ENCODE data around the gene LEF1. TPM values are rescaled to one million over a fixed set of nuclear protein-coding genes. Genes with fewer than 3 reads are reported as not detected.

The LEF1 gene
- total and polyA plus RNA-seq, 8 donors, result 0.81 to 11.0 (median 3.0) TPM; not detected in 2

DNA sequence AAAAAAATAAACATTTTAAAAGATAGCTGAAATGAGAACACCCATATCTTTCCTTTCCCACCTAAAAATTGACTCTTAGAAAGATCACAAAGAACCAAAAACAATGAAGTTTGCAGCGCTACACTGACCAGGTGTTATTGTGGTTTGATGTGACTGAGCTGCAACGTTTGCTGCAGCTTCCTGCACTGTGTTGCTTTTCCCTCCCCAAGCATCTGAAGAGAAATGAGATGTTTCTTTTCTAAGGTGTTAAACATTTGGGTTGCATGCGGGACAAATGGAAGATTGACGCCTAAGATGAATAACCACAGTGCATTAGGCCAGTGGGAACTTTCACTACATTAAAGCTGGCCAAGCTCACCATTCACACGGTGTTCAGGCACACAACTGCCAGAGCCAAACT lies 8.9 kb downstream of the LEF1 start:
- no peak for TF ChIP-seq POLR2AphosphoS5 (IDR thresholded peaks at IDR 0.05)
- no peak for TF ChIP-seq CTCF (IDR thresholded peaks at IDR 0.05)
- no peak for TF ChIP-seq EP300 (IDR thresholded peaks at IDR 0.05)
- no peak for TF ChIP-seq POLR2A (IDR thresholded peaks at IDR 0.05)
- WGBS, 5 donors, result 56 to 77% (median 61%) methylated on average over 5 of the region's 5 CpGs

DNA sequence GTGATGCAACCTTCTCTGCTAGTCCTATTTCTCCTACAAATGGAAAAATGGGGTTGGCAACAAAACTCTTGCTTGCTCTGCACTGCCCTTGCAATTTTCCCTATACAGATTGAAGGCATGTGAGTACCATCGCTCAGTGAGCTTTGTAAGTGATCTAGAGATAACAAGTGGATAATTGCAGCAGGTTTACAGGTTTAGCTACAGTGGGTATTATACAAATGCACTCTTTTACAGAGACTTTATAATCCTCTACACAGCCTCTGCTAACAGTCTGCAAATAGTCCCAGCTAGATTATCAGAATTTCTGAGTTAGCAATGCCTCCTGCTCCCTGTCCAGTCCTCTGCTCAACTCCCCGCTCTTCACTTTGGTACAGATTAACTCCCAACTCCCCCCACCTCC lies 11.1 kb downstream of the LEF1 start:
- WGBS, 5 donors, result 53 to 78% (median 63%) methylated on average over 2 of the region's 2 CpGs
- no peak for DNase-seq
- TF ChIP-seq CTCF (IDR thresholded peaks at IDR 0.05) (no peak), POLR2A (IDR thresholded peaks at IDR 0.05) (no peak), EP300 (IDR thresholded peaks at IDR 0.05) (no peak), POLR2AphosphoS5 (IDR thresholded peaks at IDR 0.05) (no peak)
- H3K27me3 ChIP-seq, result peaks cover 0 to 52% (median 0%) of the 10 kb centered on the region in 3 donors
- H3K4me1 ChIP-seq, result no peaks in the 10 kb centered on the region
- H3K4me3 ChIP-seq, result no peak overlapping the region
- intact Hi-C loops (cut with DNase I; ENCODE audit: low total_unique reads), result no loop called here
- no peak overlapping the region for H3K27ac ChIP-seq
- no peaks in the 10 kb centered on the region for H3K36me3 ChIP-seq
- no peaks in the 10 kb centered on the region for H3K9me3 ChIP-seq

More for the DNA sequence above, 8.9 kb downstream of the LEF1 start:
- no peaks in the 10 kb centered on the region for H3K4me1 ChIP-seq
- H3K27me3 ChIP-seq, result peaks cover 0 to 71% (median 0%) of the 10 kb centered on the region in 3 donors
- no peak overlapping the region for H3K27ac ChIP-seq
- intact Hi-C loops (cut with DNase I; ENCODE audit: low total_unique reads), result no loop called here
- no peak for DNase-seq
- H3K36me3 ChIP-seq, result no peaks in the 10 kb centered on the region
- no peak overlapping the region for H3K4me3 ChIP-seq
- no peaks in the 10 kb centered on the region for H3K9me3 ChIP-seq

DNA sequence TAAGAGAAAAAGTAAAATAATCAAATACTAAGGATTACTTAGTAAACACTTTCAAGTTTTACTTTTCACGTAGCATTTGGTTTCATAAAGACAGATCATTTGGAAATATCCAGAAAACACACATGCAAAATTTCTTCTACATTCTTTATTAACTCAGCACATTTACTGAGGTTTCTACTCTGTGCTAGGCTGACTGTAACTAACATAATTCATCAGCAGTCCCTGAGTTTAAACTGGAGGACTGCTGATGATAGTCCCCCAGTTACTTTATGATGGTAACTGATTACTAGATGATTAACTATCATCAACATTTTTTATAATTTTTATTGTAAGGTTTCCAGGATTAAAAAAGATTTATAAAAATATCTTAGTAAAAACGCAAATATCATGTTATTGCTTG lies 12.3 kb downstream of the LEF1 start:
- Histone ChIP-seq H3K4me1 (no peaks in the 10 kb centered on the region), H3K36me3 (no peaks in the 10 kb centered on the region), H3K27ac (no peak overlapping the region), H3K9me3 (no peaks in the 10 kb centered on the region), H3K4me3 (no peak overlapping the region), H3K27me3 (peaks cover 0 to 42% (median 0%) of the 10 kb centered on the region in 3 donors)
- no peak for TF ChIP-seq POLR2A (IDR thresholded peaks at IDR 0.05)
- no peak for TF ChIP-seq CTCF (IDR thresholded peaks at IDR 0.05)
- TF ChIP-seq POLR2AphosphoS5 (IDR thresholded peaks at IDR 0.05), result no peak
- TF ChIP-seq EP300 (IDR thresholded peaks at IDR 0.05), result no peak
- intact Hi-C loops (cut with DNase I; ENCODE audit: low total_unique reads), result no loop called here
- 69 to 88% (median 86%) methylated on average over 2 of the region's 2 CpGs for WGBS, 5 donors
- DNase-seq, result no peak

DNA sequence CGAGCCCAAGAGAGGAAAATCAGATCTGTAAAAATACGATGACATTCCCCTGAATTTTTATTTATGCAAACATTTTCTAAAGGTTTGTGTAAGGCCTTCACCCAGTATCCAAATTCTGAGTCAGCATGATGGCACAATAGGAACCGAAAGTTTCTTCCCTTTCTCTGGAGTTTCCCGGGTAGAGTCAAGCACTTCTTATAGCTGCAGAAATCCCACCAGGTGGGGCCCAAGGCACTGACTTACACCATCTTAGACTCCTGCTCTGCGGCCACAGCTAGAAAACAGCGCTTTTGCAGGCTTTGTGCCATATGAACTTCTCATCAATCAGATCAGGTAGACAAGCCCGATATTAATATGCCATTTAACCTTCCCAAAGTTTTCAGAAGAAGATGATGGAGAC lies 13.4 kb downstream of the LEF1 start:
- intact Hi-C loops (cut with DNase I; ENCODE audit: low total_unique reads), result no loop called here
- DNase-seq, result peak in 1 of 2 donors; percentile 49
- no peaks in the 10 kb centered on the region for H3K4me1 ChIP-seq
- no peaks in the 10 kb centered on the region for H3K36me3 ChIP-seq
- H3K4me3 ChIP-seq, result no peak overlapping the region
- H3K27me3 ChIP-seq, result peaks cover 0 to 32% (median 0%) of the 10 kb centered on the region in 3 donors
- no peaks in the 10 kb centered on the region for H3K9me3 ChIP-seq
- 47 to 57% (median 54%) methylated on average over 7 of the region's 7 CpGs for WGBS, 5 donors
- H3K27ac ChIP-seq, result no peak overlapping the region
- TF ChIP-seq POLR2AphosphoS5 (IDR thresholded peaks at IDR 0.05), result no peak
- no peak for TF ChIP-seq POLR2A (IDR thresholded peaks at IDR 0.05)
- no peak for TF ChIP-seq EP300 (IDR thresholded peaks at IDR 0.05)
- no peak for TF ChIP-seq CTCF (IDR thresholded peaks at IDR 0.05)

All from stomach (tissue), 9 donors.